ENCODE measurements around the gene PID1.

Gene PID1

GRCh38 chr2:229265727-229266126 is 5.4 kb downstream of the PID1 start:
- H3K9ac ChIP-seq (ENCODE audit: low read depth in 1 of 2, low read length in 2 of 2) = no peak overlapping the region
- H3K27ac ChIP-seq (ENCODE audit: low read depth in 2 of 2, low read length in 2 of 2) = no peak overlapping the region
- H3K36me3 ChIP-seq (ENCODE audit: control insufficient read depth in 2 of 2, insufficient read depth in 2 of 2, low read length in 2 of 2) = peaks cover 0 to 5% of the 10 kb centered on the region in 2 donors
- no peaks in the 10 kb centered on the region for H3K27me3 ChIP-seq (ENCODE audit: control insufficient read depth in 2 of 2, insufficient read depth in 2 of 2, low read length in 2 of 2)
- no peak overlapping the region for H3K4me3 ChIP-seq (ENCODE audit: low read length in 2 of 2)
- H3K4me1 ChIP-seq (ENCODE audit: control insufficient read depth in 2 of 2, insufficient read depth in 2 of 2, low read length in 2 of 2) = peaks cover 2 to 7% of the 10 kb centered on the region in 2 donors
- H3K9me3 ChIP-seq (ENCODE audit: control insufficient read depth in 2 of 2, low read length in 2 of 2) = peaks cover 0 to 5% of the 10 kb centered on the region in 2 donors

- Histone ChIP-seq H3K4me3 (ENCODE audit: low read length in 2 of 2) (no peak overlapping the region), H3K27ac (ENCODE audit: low read depth in 2 of 2, low read length in 2 of 2) (no peak overlapping the region), H3K36me3 (ENCODE audit: control insufficient read depth in 2 of 2, insufficient read depth in 2 of 2, low read length in 2 of 2) (peaks cover 0 to 8% of the 10 kb centered on the region in 2 donors), H3K9ac (ENCODE audit: low read depth in 1 of 2, low read length in 2 of 2) (no peak overlapping the region), H3K4me1 (ENCODE audit: control insufficient read depth in 2 of 2, insufficient read depth in 2 of 2, low read length in 2 of 2) (no peaks in the 10 kb centered on the region), H3K9me3 (ENCODE audit: control insufficient read depth in 2 of 2, low read length in 2 of 2) (peaks cover 0 to 5% of the 10 kb centered on the region in 2 donors), H3K27me3 (ENCODE audit: control insufficient read depth in 2 of 2, insufficient read depth in 2 of 2, low read length in 2 of 2) (no peaks in the 10 kb centered on the region)
These were observed 9.5 kb downstream of the PID1 start for GRCh38 chr2:229261599-229261998.

GRCh38 chr2:229261076-229261475 is 10.0 kb downstream of the PID1 start:
- H3K27me3 ChIP-seq (ENCODE audit: control insufficient read depth in 2 of 2, insufficient read depth in 2 of 2, low read length in 2 of 2) = no peaks in the 10 kb centered on the region
- H3K4me3 ChIP-seq (ENCODE audit: low read length in 2 of 2) = no peak overlapping the region
- H3K4me1 ChIP-seq (ENCODE audit: control insufficient read depth in 2 of 2, insufficient read depth in 2 of 2, low read length in 2 of 2) = no peaks in the 10 kb centered on the region
- H3K27ac ChIP-seq (ENCODE audit: low read depth in 2 of 2, low read length in 2 of 2) = no peak overlapping the region
- H3K9me3 ChIP-seq (ENCODE audit: control insufficient read depth in 2 of 2, low read length in 2 of 2) = peaks cover 0 to 5% of the 10 kb centered on the region in 2 donors
- peaks cover 0 to 8% of the 10 kb centered on the region in 2 donors for H3K36me3 ChIP-seq (ENCODE audit: control insufficient read depth in 2 of 2, insufficient read depth in 2 of 2, low read length in 2 of 2)
- no peak overlapping the region for H3K9ac ChIP-seq (ENCODE audit: low read depth in 1 of 2, low read length in 2 of 2)

- Histone ChIP-seq H3K27ac (ENCODE audit: low read depth in 2 of 2, low read length in 2 of 2) (no peak overlapping the region), H3K36me3 (ENCODE audit: control insufficient read depth in 2 of 2, insufficient read depth in 2 of 2, low read length in 2 of 2) (peaks cover 5 to 8% of the 10 kb centered on the region in 2 donors), H3K4me3 (ENCODE audit: low read length in 2 of 2) (no peak overlapping the region), H3K4me1 (ENCODE audit: control insufficient read depth in 2 of 2, insufficient read depth in 2 of 2, low read length in 2 of 2) (no peaks in the 10 kb centered on the region), H3K9me3 (ENCODE audit: control insufficient read depth in 2 of 2, low read length in 2 of 2) (peaks cover 0 to 5% of the 10 kb centered on the region in 2 donors), H3K9ac (ENCODE audit: low read depth in 1 of 2, low read length in 2 of 2) (no peak overlapping the region), H3K27me3 (ENCODE audit: control insufficient read depth in 2 of 2, insufficient read depth in 2 of 2, low read length in 2 of 2) (no peaks in the 10 kb centered on the region)
These were observed 13.1 kb downstream of the PID1 start for GRCh38 chr2:229257985-229258384.

- H3K9ac ChIP-seq (ENCODE audit: low read depth in 1 of 2, low read length in 2 of 2) = no peak overlapping the region
- H3K27ac ChIP-seq (ENCODE audit: low read depth in 2 of 2, low read length in 2 of 2) = no peak overlapping the region
- H3K36me3 ChIP-seq (ENCODE audit: control insufficient read depth in 2 of 2, insufficient read depth in 2 of 2, low read length in 2 of 2) = peaks cover 5 to 8% of the 10 kb centered on the region in 2 donors
- no peak overlapping the region for H3K4me3 ChIP-seq (ENCODE audit: low read length in 2 of 2)
- no peaks in the 10 kb centered on the region for H3K4me1 ChIP-seq (ENCODE audit: control insufficient read depth in 2 of 2, insufficient read depth in 2 of 2, low read length in 2 of 2)
- H3K27me3 ChIP-seq (ENCODE audit: control insufficient read depth in 2 of 2, insufficient read depth in 2 of 2, low read length in 2 of 2) = no peaks in the 10 kb centered on the region
- H3K9me3 ChIP-seq (ENCODE audit: control insufficient read depth in 2 of 2, low read length in 2 of 2) = peaks cover 0 to 5% of the 10 kb centered on the region in 2 donors
These were observed 14.7 kb downstream of the PID1 start for GRCh38 chr2:229256376-229256775.

GRCh38 chr2:229254206-229254605 is 16.9 kb downstream of the PID1 start:
- Histone ChIP-seq H3K9me3 (ENCODE audit: control insufficient read depth in 2 of 2, low read length in 2 of 2) (no peaks in the 10 kb centered on the region), H3K27ac (ENCODE audit: low read depth in 2 of 2, low read length in 2 of 2) (no peak overlapping the region), H3K4me1 (ENCODE audit: control insufficient read depth in 2 of 2, insufficient read depth in 2 of 2, low read length in 2 of 2) (no peaks in the 10 kb centered on the region), H3K36me3 (ENCODE audit: control insufficient read depth in 2 of 2, insufficient read depth in 2 of 2, low read length in 2 of 2) (peaks cover 4 to 5% of the 10 kb centered on the region in 2 donors), H3K9ac (ENCODE audit: low read depth in 1 of 2, low read length in 2 of 2) (no peak overlapping the region), H3K27me3 (ENCODE audit: control insufficient read depth in 2 of 2, insufficient read depth in 2 of 2, low read length in 2 of 2) (no peaks in the 10 kb centered on the region), H3K4me3 (ENCODE audit: low read length in 2 of 2) (no peak overlapping the region)

DNA sequence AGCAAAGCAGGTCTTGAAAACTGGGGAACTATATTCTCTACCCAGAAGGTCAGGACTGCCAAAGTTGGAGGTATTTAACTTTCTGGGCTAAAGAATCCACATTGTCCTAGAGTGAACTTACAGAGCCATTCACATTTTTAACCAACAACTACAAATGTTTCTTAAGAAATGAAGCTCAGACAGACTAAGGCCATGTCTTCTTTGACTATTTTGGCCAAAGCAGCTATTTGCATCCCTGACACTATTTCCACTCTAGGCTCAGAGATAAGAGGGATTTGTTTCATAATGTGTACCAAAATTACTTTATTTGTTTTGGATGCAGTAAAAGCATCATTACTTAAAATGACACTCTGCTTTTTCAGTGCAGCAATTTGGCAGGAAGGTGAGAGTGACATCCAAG is 18.1 kb downstream of the PID1 start:
- H3K27ac ChIP-seq (ENCODE audit: low read depth in 2 of 2, low read length in 2 of 2) = no peak overlapping the region

GRCh38 chr2:229252280-229252679 is 18.8 kb downstream of the PID1 start:
- no peaks in the 10 kb centered on the region for H3K9me3 ChIP-seq (ENCODE audit: control insufficient read depth in 2 of 2, low read length in 2 of 2)
- H3K36me3 ChIP-seq (ENCODE audit: control insufficient read depth in 2 of 2, insufficient read depth in 2 of 2, low read length in 2 of 2) = peaks cover 0 to 5% of the 10 kb centered on the region in 2 donors
- no peak overlapping the region for H3K9ac ChIP-seq (ENCODE audit: low read depth in 1 of 2, low read length in 2 of 2)
- no peak overlapping the region for H3K4me3 ChIP-seq (ENCODE audit: low read length in 2 of 2)
- no peak overlapping the region for H3K27ac ChIP-seq (ENCODE audit: low read depth in 2 of 2, low read length in 2 of 2)
- H3K27me3 ChIP-seq (ENCODE audit: control insufficient read depth in 2 of 2, insufficient read depth in 2 of 2, low read length in 2 of 2) = no peaks in the 10 kb centered on the region
- no peaks in the 10 kb centered on the region for H3K4me1 ChIP-seq (ENCODE audit: control insufficient read depth in 2 of 2, insufficient read depth in 2 of 2, low read length in 2 of 2)

More for the DNA sequence above, 18.1 kb downstream of the PID1 start:
- Histone ChIP-seq H3K36me3 (ENCODE audit: control insufficient read depth in 2 of 2, insufficient read depth in 2 of 2, low read length in 2 of 2) (peaks cover 3 to 5% of the 10 kb centered on the region in 2 donors), H3K9ac (ENCODE audit: low read depth in 1 of 2, low read length in 2 of 2) (no peak overlapping the region), H3K4me3 (ENCODE audit: low read length in 2 of 2) (no peak overlapping the region), H3K4me1 (ENCODE audit: control insufficient read depth in 2 of 2, insufficient read depth in 2 of 2, low read length in 2 of 2) (no peaks in the 10 kb centered on the region), H3K27me3 (ENCODE audit: control insufficient read depth in 2 of 2, insufficient read depth in 2 of 2, low read length in 2 of 2) (no peaks in the 10 kb centered on the region), H3K9me3 (ENCODE audit: control insufficient read depth in 2 of 2, low read length in 2 of 2) (no peaks in the 10 kb centered on the region)

DNA sequence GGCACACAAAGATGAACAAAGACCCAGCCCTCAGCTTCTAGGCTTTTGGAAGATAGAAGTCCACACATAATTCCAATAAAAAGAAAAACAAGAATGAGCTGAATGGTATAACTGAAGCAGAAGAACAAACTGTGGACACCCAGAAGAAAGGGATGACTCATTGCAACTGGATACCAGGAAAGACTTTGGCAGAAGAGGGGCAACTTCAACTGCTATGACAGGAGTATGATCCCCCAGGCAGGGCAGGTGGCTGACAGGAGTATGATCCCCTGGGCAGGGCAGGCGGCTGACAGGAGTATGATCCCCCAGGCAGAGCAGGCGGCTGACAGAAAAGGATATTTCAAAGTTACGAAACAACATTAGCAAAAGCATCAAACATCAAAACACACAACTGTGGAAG is 21.6 kb downstream of the PID1 start:
- Histone ChIP-seq H3K27ac (ENCODE audit: low read depth in 2 of 2, low read length in 2 of 2) (no peak overlapping the region), H3K27me3 (ENCODE audit: control insufficient read depth in 2 of 2, insufficient read depth in 2 of 2, low read length in 2 of 2) (no peaks in the 10 kb centered on the region), H3K4me1 (ENCODE audit: control insufficient read depth in 2 of 2, insufficient read depth in 2 of 2, low read length in 2 of 2) (no peaks in the 10 kb centered on the region), H3K9ac (ENCODE audit: low read depth in 1 of 2, low read length in 2 of 2) (no peak overlapping the region), H3K4me3 (ENCODE audit: low read length in 2 of 2) (no peak overlapping the region), H3K36me3 (ENCODE audit: control insufficient read depth in 2 of 2, insufficient read depth in 2 of 2, low read length in 2 of 2) (peaks cover 0 to 3% of the 10 kb centered on the region in 2 donors), H3K9me3 (ENCODE audit: control insufficient read depth in 2 of 2, low read length in 2 of 2) (no peaks in the 10 kb centered on the region)

DNA sequence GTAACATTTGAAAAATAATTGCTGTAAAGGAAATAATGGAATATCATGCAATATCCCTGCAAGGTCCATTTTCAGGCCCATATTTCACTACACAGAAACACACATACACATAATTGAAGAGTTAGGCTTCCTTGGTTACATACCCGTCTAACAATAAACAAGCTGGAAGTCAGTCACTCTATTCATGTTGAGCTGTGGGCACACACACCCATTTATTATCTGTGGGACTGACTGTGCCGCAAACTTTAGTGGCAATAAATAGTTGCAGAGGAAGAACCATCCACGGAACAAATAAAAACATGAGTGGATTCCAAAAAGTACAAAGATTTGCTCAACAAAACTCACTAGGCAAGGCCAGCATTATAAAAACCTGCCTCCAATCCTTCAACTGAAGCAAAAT is 24.8 kb downstream of the PID1 start:
- Histone ChIP-seq H3K4me3 (ENCODE audit: low read length in 2 of 2) (no peak overlapping the region), H3K36me3 (ENCODE audit: control insufficient read depth in 2 of 2, insufficient read depth in 2 of 2, low read length in 2 of 2) (peaks cover 0 to 3% of the 10 kb centered on the region in 2 donors), H3K9ac (ENCODE audit: low read depth in 1 of 2, low read length in 2 of 2) (no peak overlapping the region), H3K27me3 (ENCODE audit: control insufficient read depth in 2 of 2, insufficient read depth in 2 of 2, low read length in 2 of 2) (no peaks in the 10 kb centered on the region), H3K4me1 (ENCODE audit: control insufficient read depth in 2 of 2, insufficient read depth in 2 of 2, low read length in 2 of 2) (no peaks in the 10 kb centered on the region), H3K9me3 (ENCODE audit: control insufficient read depth in 2 of 2, low read length in 2 of 2) (peaks cover 5 to 9% of the 10 kb centered on the region in 2 donors), H3K27ac (ENCODE audit: low read depth in 2 of 2, low read length in 2 of 2) (no peak overlapping the region)

GRCh38 chr2:229244975-229245374 is 26.1 kb downstream of the PID1 start:
- Histone ChIP-seq H3K27me3 (ENCODE audit: control insufficient read depth in 2 of 2, insufficient read depth in 2 of 2, low read length in 2 of 2) (no peaks in the 10 kb centered on the region), H3K27ac (ENCODE audit: low read depth in 2 of 2, low read length in 2 of 2) (no peak overlapping the region), H3K9me3 (ENCODE audit: control insufficient read depth in 2 of 2, low read length in 2 of 2) (peaks cover 5 to 9% of the 10 kb centered on the region in 2 donors), H3K9ac (ENCODE audit: low read depth in 1 of 2, low read length in 2 of 2) (no peak overlapping the region), H3K4me3 (ENCODE audit: low read length in 2 of 2) (no peak overlapping the region), H3K4me1 (ENCODE audit: control insufficient read depth in 2 of 2, insufficient read depth in 2 of 2, low read length in 2 of 2) (no peaks in the 10 kb centered on the region), H3K36me3 (ENCODE audit: control insufficient read depth in 2 of 2, insufficient read depth in 2 of 2, low read length in 2 of 2) (peaks cover 0 to 3% of the 10 kb centered on the region in 2 donors)
